ENCODE results near the gene OR52K1.

GRCh38 chr11:4459500-4459899 is 22.9 kb upstream of the OR52K1 start:
- TF ChIP-seq CTCF (conservative IDR thresholded peaks at IDR 0.05; ENCODE audit: low read length) (no peak), EZH2phosphoT487 (IDR thresholded peaks at IDR 0.05; ENCODE audit: borderline replicate concordance) (no peak)

All from Loucy (cell line).